Measurements from ENCODE around the gene GNPTAB. TPM values are rescaled to one million over a fixed set of nuclear protein-coding genes. Genes with fewer than 3 reads are reported as not detected.

Gene GNPTAB
- total and polyA plus RNA-seq, 2 of the 8 experiments (the other 6 are each of a cell fraction or from before 2014, with no cell fraction given), result 21.5 to 51.3 TPM

GRCh38 chr12:101745481-101745880 lies 85.3 kb downstream of the GNPTAB start:
- 87% methylated on average over 3 of the region's 3 CpGs; no CpG with 5 or more reads in 1 of the 2 experiments for WGBS, 2 experiments (ENCODE audit: extremely low coverage in 1 of 2, insufficient coverage in 1 of 2, insufficient read length in 1 of 2, insufficient replicate concordance in 2 of 2, low coverage in 1 of 2, low lambda C conversion rate in 2 of 2, missing lambda C conversion rate in 1 of 2)
- no peak overlapping the region for H2BK120ac ChIP-seq (replicated peaks; ENCODE audit: low read depth, low read length)
- H3K18ac ChIP-seq (ENCODE audit: extremely low read depth, low read length), result no peak overlapping the region

More at GRCh38 chr12:101745481-101745880, 85.3 kb downstream of the GNPTAB start:
- Histone ChIP-seq H3K9ac (replicated peaks in 1 of 4; ENCODE audit: extremely low read depth in 1 of 4, low read depth in 3 of 4, low read length in 3 of 4) (no peak overlapping the region), H3K14ac (ENCODE audit: insufficient read length) (no peak overlapping the region), H3K56ac (replicated peaks; ENCODE audit: insufficient read length, low read depth, low read length) (no peak overlapping the region), H3K23me2 (ENCODE audit: low read depth, low read length) (no peaks in the 10 kb centered on the region), H4K5ac (ENCODE audit: insufficient read length, low read depth, low read length) (no peak overlapping the region), H2AFZ (ENCODE audit: low read length) (no peak overlapping the region), H2BK15ac (ENCODE audit: low read length) (no peak overlapping the region), H3K79me1 (ENCODE audit: low read depth, low read length) (0 out of 2 replicates have a peak, but pooled peaks cover 3% of the 10 kb centered on the region), H3K36me3 (ENCODE audit: control insufficient read depth in 2 of 4, insufficient read depth in 4 of 4, low read length in 3 of 4) (peaks cover 9 to 40% (median 26%) of the 10 kb centered on the region in 4 experiments; a peak in 7 of 8 replicates), H2BK12ac (ENCODE audit: low read depth, low read length) (no peak overlapping the region), H3K23ac (ENCODE audit: insufficient read length) (no peak overlapping the region), H2BK20ac (ENCODE audit: low read length) (no peak overlapping the region), H2AK5ac (ENCODE audit: low read depth, low read length) (no peak overlapping the region), H3K9me3 (ENCODE audit: insufficient read depth in 2 of 2, low read depth in 1 of 2, low read length in 1 of 2) (no peaks in the 10 kb centered on the region), H3K4ac (replicated peaks; ENCODE audit: insufficient read length, low read depth, low read length) (no peak overlapping the region), H3K27me3 (replicated peaks in 1 of 4; ENCODE audit: control insufficient read depth in 3 of 4, extremely low read depth in 1 of 4, insufficient read depth in 3 of 4, low read length in 3 of 4) (no peaks in the 10 kb centered on the region), H4K20me1 (replicated peaks in 1 of 2; ENCODE audit: control insufficient read depth in 1 of 2, insufficient read depth in 2 of 2, low read length in 2 of 2) (no peaks in the 10 kb centered on the region), H4K91ac (replicated peaks; ENCODE audit: insufficient read length, low read length) (no peak overlapping the region), H2BK5ac (ENCODE audit: low read depth, low read length) (no peak overlapping the region), H3K4me3 (ENCODE audit: extremely low read depth in 1 of 4, insufficient read depth in 2 of 4, low read depth in 3 of 4, low read length in 4 of 4) (no peak overlapping the region), H3K79me2 (ENCODE audit: control insufficient read depth in 1 of 2, insufficient read depth in 2 of 2, low read length in 2 of 2) (no peaks in the 10 kb centered on the region), H3K4me1 (replicated peaks in 1 of 4; ENCODE audit: control insufficient read depth in 3 of 4, insufficient read depth in 4 of 4, low read length in 3 of 4) (peaks cover 0 to 3% (median 2%) of the 10 kb centered on the region in 4 experiments; a peak in 3 of 7 replicates), H4K8ac (ENCODE audit: extremely low read depth, insufficient read depth, low read length) (no peak overlapping the region), H3K4me2 (ENCODE audit: insufficient read depth in 1 of 2, low read depth in 2 of 2, low read length in 2 of 2) (no peak overlapping the region), H3K27ac (ENCODE audit: low read depth, low read length) (no peak overlapping the region)
- TF ChIP-seq BRCA1 (IDR thresholded peaks at IDR 0.05; ENCODE audit: low read depth, low read length), result no peak
- TF ChIP-seq TCF12 (IDR thresholded peaks at IDR 0.05; ENCODE audit: low read depth, low read length), result no peak
- TF ChIP-seq E2F6 (IDR thresholded peaks at IDR 0.05), result no peak
- no peak for TF ChIP-seq SIRT6 (IDR thresholded peaks at IDR 0.05; ENCODE audit: low read length)
- no peak for DNase-seq (ENCODE audit: low read depth in 1 of 2, low spot score in 2 of 2)
- ChIA-PET POLR2A (ENCODE audit: partially characterized antibody) (interaction anchor here (0.6 kb wide), 1 partner anchor 83 kb away, joined by 3 read pairs; no protein-coding TSS in a partner anchor), CTCF (ENCODE audit: partially characterized antibody) (interaction anchor here (2.2 kb wide), 1 partner anchor 14 kb away, joined by 6 read pairs; no protein-coding TSS in a partner anchor)
- FAIRE-seq, result no peak
